Activated T-cell treated with anti-CD3 and anti-CD28 coated beads, Interleukin-2, amount 50 U/mL, for 72 hours (primary cell): ENCODE data around the gene SH2D3A. TPM values are rescaled to one million over a fixed set of nuclear protein-coding genes. Genes with fewer than 3 reads are reported as not detected.

Experiments used
- ATAC-seq, 2 donors: fragments of 150-1000 bp; cut with Tn5 transposase; replicated peaks in 1 of 2; 2 replicates each; pipeline ENCODE4 v1.10.0; 2021; ENCODE audit warnings: moderate library complexity in 2 of 2, mild to moderate bottlenecking in 1 of 2
- DNase-seq, 2 donors: peaks; one replicate each; pipeline ENCODE4 v3.0.0; 2021 to 2022; ENCODE audit warnings: mixed read lengths in 1 of 2
- H3K27ac Mint-ChIP-seq: one replicate; pipeline ENCODE4 v1.8.0; 2022; ENCODE audit warnings: mild to moderate bottlenecking, moderate library complexity, mixed read lengths
- H3K27me3 Mint-ChIP-seq: one replicate; pipeline ENCODE4 v1.8.0; 2022; ENCODE audit warnings: low read depth, mixed read lengths
- H3K36me3 Mint-ChIP-seq, 2 donors: one replicate each; pipeline ENCODE4 v1.8.0; 2022; ENCODE audit warnings: mixed read lengths in 2 of 2, mild to moderate bottlenecking in 1 of 2; ENCODE audit not compliant: insufficient read depth in 2 of 2
- H3K4me1 Mint-ChIP-seq: one replicate; pipeline ENCODE4 v1.8.0; 2022; ENCODE audit warnings: low read depth, mixed read lengths
- H3K4me3 Mint-ChIP-seq, 2 donors: one replicate each; pipeline ENCODE4 v1.8.0; 2022; ENCODE audit warnings: mild to moderate bottlenecking in 2 of 2, mixed read lengths in 2 of 2, moderate library complexity in 2 of 2
- H3K9me3 Mint-ChIP-seq, 2 donors: one replicate each; pipeline ENCODE4 v1.8.0; 2022; ENCODE audit warnings: mixed read lengths in 2 of 2
- total RNA-seq, 2 donors: library from RNA; stranded (reverse); gene quantifications; one replicate each; pipeline ENCODE4 v1.2.3, GENCODE V29; 2022

SH2D3A gene
- 10 to 100 TPM; 19.9 to 24.5 TPM for total RNA-seq

GRCh38 chr19:6767357-6768235 is at the start of gene SH2D3A:
SH2D3A (minus strand) TSS chr19:6767435; CDS start chr19:6763748, 3,687 bp downstream.
- Mint-ChIP-seq H3K27ac (peak within 1 kb of the TSS; percentile 76), H3K4me1 (peaks cover 43% of the 10 kb centered on the region), H3K36me3 (peaks cover 0 to 5% of the 10 kb centered on the region in 2 donors), H3K27me3 (no peaks in the 10 kb centered on the region), H3K4me3 (peak within 1 kb of the TSS; percentile 87 to 91), H3K9me3 (peaks cover 0 to 4% of the 10 kb centered on the region in 2 donors)
- DNase-seq (peak; percentile 95 to 97), ATAC-seq (peak; percentile 77 to 79)

- DNase-seq (peak in 1 of 2 donors; percentile 22), ATAC-seq (peak; percentile 61)
- peaks cover 6 to 7% of the 10 kb centered on the region in 2 donors for H3K9me3 Mint-ChIP-seq
- no peaks in the 10 kb centered on the region for H3K27me3 Mint-ChIP-seq
- H3K4me1 Mint-ChIP-seq = peaks cover 74% of the 10 kb centered on the region
- peak overlapping the region; percentile 76 for H3K27ac Mint-ChIP-seq
- peak overlapping the region; percentile 11 to 38 for H3K4me3 Mint-ChIP-seq
- peaks cover 11 to 25% of the 10 kb centered on the region in 2 donors for H3K36me3 Mint-ChIP-seq
These were observed 46.4 kb upstream of the SH2D3A start for GRCh38 chr19:6813659-6814058.

- ATAC-seq (no peak), DNase-seq (no peak)
- no peak overlapping the region for H3K4me3 Mint-ChIP-seq
- peaks cover 4% of the 10 kb centered on the region in 2 donors for H3K9me3 Mint-ChIP-seq
- H3K27ac Mint-ChIP-seq = peak overlapping the region; percentile 45
- H3K36me3 Mint-ChIP-seq = peaks cover 9 to 24% of the 10 kb centered on the region in 2 donors
- H3K4me1 Mint-ChIP-seq = peaks cover 67% of the 10 kb centered on the region
- no peaks in the 10 kb centered on the region for H3K27me3 Mint-ChIP-seq
These were observed 45.4 kb upstream of the SH2D3A start for GRCh38 chr19:6812612-6813011.

GRCh38 chr19:6811906-6812305 is 44.7 kb upstream of the SH2D3A start:
- Mint-ChIP-seq H3K4me3 (peak overlapping the region in 1 of 2 donors; percentile 48), H3K4me1 (peaks cover 63% of the 10 kb centered on the region), H3K27me3 (no peaks in the 10 kb centered on the region), H3K27ac (peak overlapping the region; percentile 72), H3K36me3 (peaks cover 9 to 25% of the 10 kb centered on the region in 2 donors), H3K9me3 (peaks cover 4% of the 10 kb centered on the region in 2 donors)
- ATAC-seq = no peak
- peak in 1 of 2 donors; percentile 14 for DNase-seq

- Mint-ChIP-seq H3K4me3 (no peak overlapping the region), H3K9me3 (peaks cover 4% of the 10 kb centered on the region in 2 donors), H3K36me3 (peaks cover 8 to 27% of the 10 kb centered on the region in 2 donors), H3K27me3 (no peaks in the 10 kb centered on the region), H3K27ac (peak overlapping the region; percentile 72), H3K4me1 (peaks cover 62% of the 10 kb centered on the region)
- DNase-seq (no peak), ATAC-seq (no peak)
These were observed 44.1 kb upstream of the SH2D3A start for GRCh38 chr19:6811378-6811777.

- Mint-ChIP-seq H3K36me3 (peaks cover 7 to 26% of the 10 kb centered on the region in 2 donors), H3K4me3 (no peak overlapping the region), H3K27ac (no peak overlapping the region), H3K9me3 (peaks cover 4% of the 10 kb centered on the region in 2 donors), H3K4me1 (peaks cover 45% of the 10 kb centered on the region), H3K27me3 (no peaks in the 10 kb centered on the region)
- no peak for DNase-seq
- ATAC-seq = peak; percentile 9 to 36
These were observed 42.0 kb upstream of the SH2D3A start for GRCh38 chr19:6809262-6809661.

GRCh38 chr19:6808494-6808893 is 41.3 kb upstream of the SH2D3A start:
- peaks cover 7 to 26% of the 10 kb centered on the region in 2 donors for H3K36me3 Mint-ChIP-seq
- no peaks in the 10 kb centered on the region for H3K27me3 Mint-ChIP-seq
- no peak overlapping the region for H3K4me3 Mint-ChIP-seq
- DNase-seq (no peak), ATAC-seq (no peak)
- H3K4me1 Mint-ChIP-seq = peaks cover 44% of the 10 kb centered on the region
- no peak overlapping the region for H3K27ac Mint-ChIP-seq
- peaks cover 4% of the 10 kb centered on the region in 2 donors for H3K9me3 Mint-ChIP-seq

- peaks cover 2% of the 10 kb centered on the region in 2 donors for H3K9me3 Mint-ChIP-seq
- no peak overlapping the region for H3K27ac Mint-ChIP-seq
- no peak overlapping the region for H3K4me3 Mint-ChIP-seq
- peaks cover 42% of the 10 kb centered on the region for H3K4me1 Mint-ChIP-seq
- no peak for DNase-seq
- peaks cover 5 to 24% of the 10 kb centered on the region in 2 donors for H3K36me3 Mint-ChIP-seq
- ATAC-seq = no peak
- H3K27me3 Mint-ChIP-seq = no peaks in the 10 kb centered on the region
These were observed 40.1 kb upstream of the SH2D3A start for GRCh38 chr19:6807291-6807690.

- H3K27me3 Mint-ChIP-seq = no peaks in the 10 kb centered on the region
- DNase-seq (no peak), ATAC-seq (no peak)
- H3K4me3 Mint-ChIP-seq = no peak overlapping the region
- H3K36me3 Mint-ChIP-seq = peaks cover 1 to 19% of the 10 kb centered on the region in 2 donors
- H3K4me1 Mint-ChIP-seq = peaks cover 41% of the 10 kb centered on the region
- no peaks in the 10 kb centered on the region for H3K9me3 Mint-ChIP-seq
- no peak overlapping the region for H3K27ac Mint-ChIP-seq
These were observed 39.3 kb upstream of the SH2D3A start for GRCh38 chr19:6806488-6806887.

- ATAC-seq (no peak), DNase-seq (peak in 1 of 2 donors; percentile 10)
- Mint-ChIP-seq H3K36me3 (peaks cover 3 to 5% of the 10 kb centered on the region in 2 donors), H3K4me3 (peak overlapping the region; percentile 89 to 97), H3K27me3 (no peaks in the 10 kb centered on the region), H3K4me1 (peaks cover 49% of the 10 kb centered on the region), H3K9me3 (no peaks in the 10 kb centered on the region), H3K27ac (peak overlapping the region; percentile 93)
These were observed 35.8 kb upstream of the SH2D3A start for GRCh38 chr19:6803036-6803404.

- H3K9me3 Mint-ChIP-seq = no peaks in the 10 kb centered on the region
- H3K4me3 Mint-ChIP-seq = peak overlapping the region; percentile 89 to 97
- H3K27me3 Mint-ChIP-seq = no peaks in the 10 kb centered on the region
- peak overlapping the region; percentile 93 for H3K27ac Mint-ChIP-seq
- peak; percentile 84 to 87 for ATAC-seq
- DNase-seq = peak; percentile 86 to 92
- H3K36me3 Mint-ChIP-seq = peaks cover 3 to 8% of the 10 kb centered on the region in 2 donors
- H3K4me1 Mint-ChIP-seq = peaks cover 54% of the 10 kb centered on the region
These were observed 35.3 kb upstream of the SH2D3A start for GRCh38 chr19:6802336-6803035.

- no peaks in the 10 kb centered on the region for H3K9me3 Mint-ChIP-seq
- H3K27ac Mint-ChIP-seq = peak overlapping the region; percentile 90
- ATAC-seq (peak; percentile 61 to 65), DNase-seq (peak; percentile 84 to 87)
- peaks cover 63% of the 10 kb centered on the region for H3K4me1 Mint-ChIP-seq
- H3K27me3 Mint-ChIP-seq = no peaks in the 10 kb centered on the region
- peak overlapping the region; percentile 89 to 97 for H3K4me3 Mint-ChIP-seq
- peaks cover 1 to 8% of the 10 kb centered on the region in 2 donors for H3K36me3 Mint-ChIP-seq
These were observed 34.4 kb upstream of the SH2D3A start for GRCh38 chr19:6801485-6802086.
